Left forelimb (tissue), 1 donor: ENCODE measurements around the gene IQCN.
"Not testable (repeated sequence)": the region's sequence is repeated elsewhere in the genome, so short reads cannot be mapped to it uniquely, and the experiment has no call there.

Source experiments
- DNase-seq: peaks from one replicate; pipeline ENCODE4 v3.0.0-alpha.2; 2018; ENCODE audit warnings: low spot score

IQCN gene

DNA sequence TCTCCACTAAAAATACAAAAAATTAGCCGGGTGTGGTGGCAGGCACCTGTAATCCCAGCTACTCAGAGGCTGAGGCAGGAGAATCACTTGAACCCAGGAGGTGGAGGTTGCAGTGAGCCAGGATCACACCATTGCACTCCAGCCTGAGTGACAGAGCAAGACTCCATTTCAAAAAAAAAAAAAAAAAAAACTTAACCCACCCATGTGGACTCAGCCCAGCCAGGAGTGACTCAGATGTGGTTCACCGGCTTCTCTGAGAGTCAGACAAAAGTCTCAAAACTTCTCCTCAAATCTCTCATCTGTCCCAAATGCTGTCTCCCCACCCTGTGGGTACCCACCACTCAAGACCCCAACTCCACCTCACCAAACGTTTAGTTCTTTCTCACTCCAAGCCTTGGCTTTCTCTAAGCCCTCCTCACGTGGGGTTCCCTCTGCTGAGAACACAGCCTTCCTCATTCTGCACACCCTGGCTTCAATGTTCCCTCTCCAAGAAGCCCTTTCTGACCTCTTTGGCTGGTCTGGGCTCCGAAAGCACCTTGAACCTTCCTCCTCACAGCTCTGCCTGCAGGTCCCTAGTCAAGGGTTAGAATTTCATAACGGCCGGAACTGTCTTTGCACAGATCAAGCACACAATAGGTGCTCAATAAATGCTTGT is 59.3 kb downstream of the IQCN start:
- no peak for DNase-seq

GRCh38 chr19:18211683-18212082 is 62.6 kb downstream of the IQCN start:
- no peak for DNase-seq

DNA sequence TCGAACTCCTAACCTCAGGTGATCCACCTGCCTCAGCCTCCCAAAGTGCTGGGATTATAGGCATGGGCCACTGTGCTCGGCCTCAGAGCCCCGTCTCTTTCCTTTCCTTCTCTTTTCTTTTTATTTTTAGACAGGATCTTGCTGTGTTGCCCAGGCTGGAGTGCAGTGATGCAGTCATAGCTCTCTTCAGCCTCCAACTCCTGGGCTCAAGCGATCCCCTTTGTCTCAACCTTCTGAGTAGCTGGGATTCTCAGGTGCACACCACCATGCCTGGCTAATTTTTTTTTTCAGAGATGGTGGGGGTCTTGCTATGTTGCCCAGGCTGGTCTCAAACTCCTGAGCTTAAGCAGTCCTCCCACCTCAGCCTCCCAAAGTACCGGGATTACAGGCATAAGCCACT is 64.3 kb downstream of the IQCN start:
- not testable (repeated sequence) for DNase-seq

DNA sequence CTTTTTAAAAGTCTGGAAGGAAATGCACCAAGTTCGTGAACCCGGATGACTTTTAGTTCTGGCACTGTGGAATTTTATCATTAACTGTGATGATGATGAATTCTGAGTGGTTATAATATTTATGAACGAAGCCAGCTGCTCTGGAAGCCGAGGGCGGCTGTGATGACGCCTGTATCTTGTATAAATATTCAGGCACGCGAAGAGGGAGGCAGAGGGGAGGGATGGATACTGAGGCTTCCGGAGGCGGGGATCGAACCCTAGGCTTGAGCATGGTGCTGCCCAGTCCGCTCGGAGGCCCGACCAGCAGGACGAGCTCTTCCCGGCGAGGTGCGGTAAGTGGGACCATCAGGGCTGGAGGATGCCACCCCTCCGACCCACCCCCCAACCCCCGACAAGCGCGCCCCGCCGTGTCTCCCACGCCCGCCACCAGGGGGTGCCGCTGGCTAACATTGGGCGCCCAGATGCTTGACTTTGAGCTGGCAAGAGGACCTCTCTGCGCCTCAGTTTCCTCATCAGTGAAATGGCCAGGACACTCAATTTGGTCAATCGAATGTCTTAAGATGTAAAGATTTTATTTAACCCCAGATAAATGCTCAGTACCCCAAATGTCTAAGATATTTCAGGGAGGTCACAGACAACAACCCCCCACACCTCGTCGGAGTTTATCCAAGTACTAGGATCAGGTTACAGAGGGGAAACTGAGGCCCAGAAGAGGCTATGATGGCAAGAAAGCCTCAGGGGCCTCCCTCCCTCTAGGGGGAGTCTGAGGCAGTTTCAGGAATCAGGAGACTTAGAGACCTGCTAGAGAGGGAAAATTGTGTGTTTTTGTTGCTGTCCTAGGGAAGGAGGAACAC is 65.9 kb downstream of the IQCN start:
- DNase-seq, result no peak
